Muscle of arm (tissue), 12 donors: ENCODE data around the gene SHC1. TPM values are rescaled to one million over a fixed set of nuclear protein-coding genes. Genes with fewer than 3 reads are reported as not detected.
A peak's percentile ranks its signal among the peaks of the same experiment; 100 is the strongest.
"Not testable (repeated sequence)": the region's sequence is repeated elsewhere in the genome, so short reads cannot be mapped to it uniquely, and the experiment has no call there.

Experiments used
- DNase-seq: peaks from one replicate; pipeline ENCODE4 v3.0.0-alpha.2; 2013
- polyA plus RNA-seq, 12 donors: library from polyadenylated mRNA; unstranded; fragments of 120-200 nt; gene quantifications; one replicate each; pipeline ENCODE4 v1.2.1, GENCODE V29; 2013; ENCODE audit not compliant: insufficient read length in 12 of 12

Gene SHC1
- polyA plus RNA-seq, 12 donors, result 66.6 to 136 (median 92.4) TPM; not detected in 1

DNA sequence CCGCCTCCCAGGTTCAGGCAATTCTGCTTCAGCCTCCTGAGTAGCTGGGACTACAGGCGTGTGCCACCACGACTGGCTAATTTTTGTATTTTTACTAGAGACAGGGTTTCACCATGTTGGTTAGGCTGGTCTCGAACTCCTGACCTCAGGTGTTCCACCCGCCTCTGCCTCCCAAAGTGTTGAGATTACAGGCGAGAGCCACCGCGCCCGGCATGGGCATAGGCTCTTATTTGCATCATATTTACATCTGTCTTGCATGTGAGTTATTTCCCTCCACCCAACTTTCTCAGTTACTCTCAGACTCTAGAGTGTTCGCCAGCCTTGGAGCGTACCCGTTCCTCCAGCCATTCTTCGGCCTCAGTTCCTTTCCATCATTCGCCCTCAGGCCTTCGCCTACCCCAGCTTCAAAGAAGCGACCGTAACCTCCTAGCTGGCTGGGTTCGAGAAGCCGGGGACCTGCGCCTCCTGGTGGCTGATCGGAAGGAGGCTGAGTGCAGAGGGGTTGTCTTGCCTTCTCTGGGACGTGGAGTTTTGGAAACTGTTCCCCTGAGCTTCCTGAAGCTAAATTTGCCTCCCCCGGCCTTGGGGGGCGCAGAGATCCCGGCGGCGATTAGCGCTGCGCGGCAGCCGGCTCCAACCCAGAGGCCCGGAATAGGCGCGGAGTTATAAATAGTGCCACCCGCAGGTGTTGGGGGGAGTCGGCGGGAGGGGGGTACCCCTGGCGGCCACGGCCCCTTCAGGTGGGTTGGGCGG lies 28.4 kb upstream of the SHC1 start:
- peak; percentile 75 for DNase-seq

DNA sequence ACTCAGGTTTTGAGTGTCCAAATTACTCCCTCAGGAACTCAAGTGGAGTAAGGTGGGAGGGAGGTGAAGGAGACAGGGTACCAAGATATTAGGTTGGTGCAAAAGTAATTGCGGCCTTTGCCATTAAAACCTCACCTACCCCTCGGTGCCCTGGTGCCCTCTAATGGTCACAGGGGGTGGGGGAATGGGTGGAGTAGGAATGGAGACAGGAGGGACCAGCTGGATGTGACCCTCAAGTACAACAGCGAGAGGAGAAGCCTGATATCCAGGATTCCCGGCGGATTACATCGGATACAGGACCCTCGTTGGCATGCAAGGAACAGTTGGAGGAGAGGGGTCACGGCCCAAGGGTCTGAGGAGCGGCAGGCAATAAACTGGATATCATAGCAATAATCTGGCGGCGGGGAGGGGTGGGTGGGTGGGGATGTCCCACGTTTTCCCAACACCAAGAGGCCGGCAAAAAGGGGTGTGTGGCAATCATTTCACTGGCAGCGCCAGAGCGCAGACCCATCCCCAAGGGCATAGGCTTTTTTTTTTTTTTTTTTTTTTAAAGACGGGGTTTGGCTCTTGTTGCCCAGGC lies 27.7 kb upstream of the SHC1 start:
- no peak for DNase-seq

DNA sequence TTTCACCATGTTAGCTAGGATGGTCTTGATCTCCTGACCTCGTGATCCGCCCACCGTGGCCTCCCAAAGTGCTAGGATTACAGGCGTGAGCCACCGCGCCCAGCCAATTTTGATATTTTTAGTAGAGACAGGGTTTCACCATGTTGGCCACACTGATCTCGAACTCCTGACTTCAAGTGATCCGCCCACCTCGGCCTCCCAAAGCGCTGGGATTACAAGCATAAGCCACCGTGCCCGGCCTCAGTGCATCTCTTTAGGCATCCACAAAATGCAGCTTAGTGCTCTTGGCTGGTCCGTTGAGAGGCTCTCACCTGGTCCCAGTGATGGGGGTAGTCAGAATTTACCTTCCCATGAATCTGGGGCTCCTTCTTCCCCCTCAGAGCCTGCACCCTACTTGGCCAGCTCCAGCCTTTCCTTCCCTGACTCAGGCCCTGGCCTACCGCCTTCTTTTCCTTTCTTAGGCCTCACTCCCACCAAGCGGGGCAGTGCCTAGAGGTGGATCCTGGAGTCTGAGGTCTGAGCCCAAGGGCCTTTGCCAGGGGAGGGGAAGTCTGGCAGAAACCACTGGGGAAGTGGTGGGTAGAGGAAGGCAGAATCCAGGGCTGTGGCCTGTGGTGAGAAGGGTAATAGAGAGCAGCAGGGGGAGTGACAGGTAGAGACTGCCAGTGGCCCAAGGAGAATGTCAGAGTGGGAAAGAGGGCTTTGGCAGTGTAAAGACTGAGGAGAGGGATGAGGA lies 26.6 kb upstream of the SHC1 start:
- no peak for DNase-seq

DNA sequence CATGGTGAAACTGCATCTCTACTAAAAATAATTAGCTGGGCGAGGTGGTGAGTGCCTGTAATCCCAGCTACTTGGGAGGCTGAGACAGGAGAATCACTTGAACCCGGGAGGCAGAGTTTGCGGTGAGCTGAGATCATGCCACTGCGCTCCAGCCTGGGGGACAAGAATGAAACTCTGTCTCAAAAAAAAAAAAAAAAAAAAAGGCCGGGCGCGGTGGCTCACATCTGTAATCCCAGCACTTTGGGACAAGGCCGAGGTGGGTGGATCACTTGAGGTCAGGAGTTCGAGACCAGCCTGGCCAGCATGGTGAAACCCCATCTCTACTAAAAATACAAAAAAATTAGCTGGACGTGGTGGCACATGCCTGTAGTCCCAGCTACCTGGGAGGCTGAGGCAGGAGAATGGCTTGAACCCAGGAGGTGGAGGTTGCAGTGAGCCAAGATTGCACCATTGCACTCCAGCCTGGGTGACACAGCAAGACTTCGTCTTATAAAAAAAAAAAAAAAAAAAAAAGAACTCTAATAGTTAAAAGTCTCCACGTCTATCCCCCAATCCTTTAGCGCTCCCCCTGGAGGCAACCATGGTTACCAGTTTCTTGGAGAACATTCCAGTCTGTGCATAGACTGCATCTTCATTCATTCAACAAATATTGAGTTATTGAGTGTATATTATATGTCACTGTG lies 24.9 kb upstream of the SHC1 start:
- DNase-seq, result peak; percentile 58

DNA sequence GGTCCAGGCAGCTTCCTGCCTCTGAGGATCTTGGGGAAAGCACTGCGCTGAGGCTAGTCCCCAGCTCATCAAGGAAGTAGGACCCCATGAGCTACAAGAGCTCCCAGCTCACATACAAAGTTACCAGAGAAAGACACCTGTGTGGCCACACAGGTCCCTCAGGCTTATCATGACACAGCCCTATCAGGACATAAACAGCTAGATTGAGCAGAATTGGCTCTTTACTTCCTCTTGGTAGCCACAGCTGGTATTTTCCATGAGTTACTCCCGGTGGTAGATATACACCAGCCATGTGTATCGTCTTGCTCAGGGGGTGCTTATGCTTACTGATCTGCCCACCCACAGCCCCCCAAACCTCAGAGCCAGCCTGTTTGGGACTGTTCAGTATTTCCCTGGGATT lies 24.0 kb upstream of the SHC1 start:
- DNase-seq, result no peak

DNA sequence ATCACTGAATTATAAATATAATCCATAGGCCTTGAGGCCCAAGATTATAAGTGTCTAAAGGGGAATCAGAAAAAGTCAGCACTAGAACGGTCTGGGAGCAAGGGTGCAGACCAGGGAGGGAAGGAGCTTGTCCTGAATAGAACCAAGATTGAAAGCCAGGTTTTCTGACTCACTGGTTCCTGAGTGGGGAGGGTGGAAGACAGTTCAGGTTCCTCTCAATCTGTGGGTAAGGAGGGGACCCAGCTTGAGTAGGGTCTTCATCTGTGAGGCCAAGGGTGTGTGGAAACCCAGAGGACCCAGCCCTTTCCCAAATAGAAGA lies 23.7 kb upstream of the SHC1 start:
- no peak for DNase-seq

DNA sequence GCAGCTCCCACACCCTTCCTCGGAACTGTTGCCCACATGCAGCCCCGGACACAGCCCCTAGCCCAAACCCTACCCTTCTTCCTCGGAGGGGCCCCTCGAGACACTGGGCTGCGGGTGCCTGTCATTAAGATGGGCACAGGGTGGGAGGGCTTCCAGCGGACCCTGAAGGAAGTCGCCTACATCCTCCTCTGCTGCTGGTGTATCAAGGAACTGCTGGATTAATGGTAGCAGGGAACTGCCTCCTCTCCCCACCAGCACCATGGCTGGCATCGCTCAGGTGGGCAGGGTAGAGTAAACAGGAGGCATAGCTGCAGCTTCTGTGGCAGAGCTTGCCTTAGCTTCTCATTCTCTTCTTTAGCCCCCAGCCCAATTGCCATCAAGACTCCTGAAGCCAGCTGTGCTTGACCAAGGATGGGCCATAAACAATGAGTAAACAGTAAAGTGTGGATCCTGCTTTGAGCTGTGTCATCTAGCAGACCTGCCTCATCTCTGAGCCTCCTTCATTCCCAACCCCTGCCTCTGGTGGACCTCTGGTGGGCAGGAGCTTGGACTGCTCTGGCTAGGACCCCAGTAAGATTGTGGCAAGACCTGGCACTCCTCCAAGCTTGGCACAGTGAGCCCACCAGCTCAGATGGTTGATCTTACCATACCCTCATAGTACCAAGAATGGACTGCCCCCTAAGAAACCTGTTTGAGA lies 23.2 kb upstream of the SHC1 start, which contains the start of gene LENEP:
Gene LENEP, plus strand, starts transcription at position 15 of the 697 bp plus-strand sequence. Its CDS starts 22 bp downstream, at position 37.
- no peak for DNase-seq

DNA sequence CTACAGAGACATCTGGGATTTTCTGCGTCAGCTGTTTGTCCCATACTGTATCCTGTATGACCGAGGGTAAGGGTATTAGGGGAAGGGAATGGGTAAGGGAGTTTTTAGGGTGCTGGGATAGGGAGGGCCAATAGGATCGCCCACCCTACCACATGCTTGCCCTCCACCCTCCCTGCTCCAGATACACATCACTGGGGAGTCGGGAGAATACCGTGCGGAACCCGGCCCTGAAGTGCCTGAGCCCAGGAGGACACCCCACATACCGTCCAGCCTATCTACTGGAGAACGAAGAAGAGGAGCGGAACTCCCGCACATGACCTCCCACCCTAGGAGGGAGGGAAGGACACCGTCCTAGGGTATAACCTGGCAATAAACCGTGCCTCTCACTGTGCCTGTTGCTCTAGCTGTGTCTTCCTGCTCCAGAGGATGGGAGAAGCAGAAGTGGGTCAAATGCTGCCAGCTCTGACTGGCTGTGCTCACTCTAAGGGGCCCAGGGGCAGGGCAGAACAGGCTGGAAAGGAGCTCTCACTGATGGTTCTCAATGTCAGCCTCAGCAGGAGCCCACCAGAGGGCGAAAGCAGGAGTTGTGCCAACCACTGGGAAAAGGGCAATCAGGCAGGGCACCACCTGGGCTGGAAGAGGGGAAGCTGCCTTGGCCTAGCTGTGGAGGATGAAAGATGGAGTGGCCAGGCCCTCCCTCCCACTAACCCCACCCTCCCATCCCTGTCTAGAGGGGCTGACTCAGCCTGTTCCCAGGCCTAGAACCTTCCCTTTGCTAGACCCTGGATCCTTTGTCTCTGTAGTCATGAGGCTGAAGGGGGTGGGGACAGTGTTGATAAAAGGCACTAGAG lies 22.4 kb upstream of the SHC1 start:
- no peak for DNase-seq

DNA sequence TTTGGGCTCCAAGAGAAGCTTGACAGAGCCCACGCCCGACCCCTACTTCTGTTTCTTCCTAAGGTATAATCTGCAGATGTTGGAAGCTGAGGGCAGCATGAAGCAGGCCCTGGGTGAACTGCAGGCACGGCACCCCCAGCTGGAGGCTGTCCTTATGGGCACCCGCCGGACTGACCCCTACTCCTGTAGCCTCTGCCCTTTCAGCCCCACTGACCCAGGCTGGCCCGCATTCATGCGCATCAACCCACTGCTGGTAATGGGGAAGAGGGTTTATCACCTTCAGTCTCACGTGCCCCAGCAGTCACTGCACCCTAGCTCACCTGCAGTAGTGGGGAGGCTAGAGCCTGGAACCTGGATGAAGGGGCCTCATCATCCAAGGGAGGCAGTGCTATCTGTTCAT lies 19.7 kb upstream of the SHC1 start:
- no peak for DNase-seq

DNA sequence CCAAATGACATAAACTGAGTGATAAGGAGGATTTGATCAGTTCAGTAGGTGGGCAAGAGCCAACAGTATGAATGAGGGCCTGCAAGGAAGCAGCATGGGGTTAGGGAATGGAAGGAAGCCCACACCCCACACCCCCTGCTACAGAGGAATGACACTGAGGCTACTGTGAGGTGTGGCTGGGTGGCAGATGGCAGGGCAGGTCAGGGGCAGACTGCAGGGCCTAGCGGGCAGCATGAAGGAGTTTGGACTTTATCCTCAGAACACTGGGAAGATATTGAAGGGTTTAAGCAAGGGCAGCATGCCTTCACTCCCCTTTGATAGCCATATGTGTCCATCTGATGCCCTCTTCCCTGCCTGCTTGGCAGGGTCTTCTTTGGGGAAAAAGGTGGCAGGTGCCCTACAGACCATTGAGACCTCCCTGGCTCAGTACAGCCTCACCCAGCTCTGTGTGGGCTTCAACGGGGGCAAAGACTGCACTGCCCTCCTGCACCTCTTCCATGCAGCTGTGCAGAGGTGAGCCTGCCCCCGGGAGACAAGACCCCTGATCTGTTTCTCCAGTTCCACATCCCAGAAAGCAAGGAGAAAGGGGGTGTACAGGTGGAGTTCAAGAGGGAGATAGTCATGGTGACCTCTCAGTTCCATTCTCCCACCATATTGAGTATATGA lies 18.8 kb upstream of the SHC1 start:
- no peak for DNase-seq

DNA sequence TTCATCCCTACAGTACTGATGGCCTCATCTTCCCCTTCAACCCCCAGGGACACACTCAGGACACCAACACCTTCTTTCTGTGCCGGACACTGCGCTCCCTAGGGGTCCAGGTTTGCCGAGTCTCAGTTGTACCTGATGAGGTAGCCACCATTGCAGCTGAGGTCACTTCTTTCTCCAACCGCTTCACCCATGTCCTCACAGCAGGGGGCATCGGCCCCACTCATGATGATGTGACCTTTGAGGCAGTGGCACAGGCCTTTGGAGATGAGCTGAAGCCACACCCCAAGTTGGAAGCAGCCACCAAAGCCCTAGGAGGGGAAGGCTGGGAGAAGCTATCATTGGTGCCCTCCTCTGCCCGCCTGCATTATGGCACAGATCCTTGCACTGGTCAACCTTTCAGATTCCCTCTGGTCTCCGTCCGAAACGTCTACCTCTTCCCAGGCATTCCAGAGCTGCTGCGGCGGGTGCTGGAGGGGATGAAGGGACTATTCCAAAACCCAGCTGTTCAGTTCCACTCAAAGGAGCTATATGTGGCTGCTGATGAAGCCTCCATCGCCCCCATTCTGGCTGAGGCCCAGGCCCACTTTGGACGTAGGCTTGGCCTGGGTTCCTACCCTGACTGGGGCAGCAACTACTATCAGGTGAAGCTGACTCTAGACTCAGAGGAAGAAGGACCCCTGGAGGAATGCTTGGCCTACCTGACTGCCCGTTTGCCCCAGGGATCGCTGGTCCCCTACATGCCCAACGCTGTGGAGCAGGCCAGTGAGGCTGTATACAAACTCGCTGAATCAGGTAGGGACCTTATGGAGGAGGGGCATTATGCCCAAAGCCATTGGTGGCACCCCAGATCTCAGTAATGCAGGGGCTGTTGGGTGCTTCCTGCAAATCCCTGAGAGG lies 17.8 kb upstream of the SHC1 start:
- no peak for DNase-seq

DNA sequence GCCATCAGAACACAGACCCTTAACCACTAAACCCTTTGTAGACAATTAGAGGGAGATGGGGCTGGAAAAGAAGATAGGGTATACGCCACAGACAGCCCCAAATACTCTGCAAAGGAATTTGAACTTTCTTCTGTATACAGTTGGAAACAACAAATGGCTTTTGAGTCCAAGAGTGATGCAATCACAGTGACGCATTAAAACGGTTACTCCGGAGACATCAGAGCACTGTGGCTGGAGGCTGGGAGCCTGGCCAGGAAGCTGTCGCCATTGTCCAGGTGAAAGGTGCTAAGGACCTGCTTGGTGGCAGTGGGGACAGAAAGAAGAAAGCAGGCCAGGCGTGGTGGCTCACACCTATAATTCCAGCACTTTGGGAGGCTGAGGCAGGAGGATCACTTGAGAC lies 16.8 kb upstream of the SHC1 start:
- DNase-seq, result no peak

DNA sequence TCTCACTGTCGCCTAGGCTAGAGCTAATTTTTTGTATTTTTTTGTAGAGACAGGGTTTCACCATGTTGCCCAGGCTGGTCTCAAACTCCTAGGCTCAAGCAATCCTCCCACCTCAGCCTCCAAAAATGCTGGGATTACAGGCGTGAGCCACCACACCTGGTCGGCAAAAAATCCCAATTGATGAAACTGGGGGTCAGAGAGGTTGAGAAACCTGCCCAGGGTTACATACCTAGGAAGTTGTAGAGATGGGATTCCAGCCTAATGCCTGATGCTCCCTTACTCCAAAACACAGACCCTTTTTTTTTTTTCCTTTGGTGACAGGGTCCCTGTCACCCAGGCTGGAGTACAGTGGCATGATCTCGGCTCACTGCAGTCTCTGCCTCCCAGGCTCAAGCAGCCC lies 16.2 kb upstream of the SHC1 start:
- DNase-seq, result not testable (repeated sequence)

DNA sequence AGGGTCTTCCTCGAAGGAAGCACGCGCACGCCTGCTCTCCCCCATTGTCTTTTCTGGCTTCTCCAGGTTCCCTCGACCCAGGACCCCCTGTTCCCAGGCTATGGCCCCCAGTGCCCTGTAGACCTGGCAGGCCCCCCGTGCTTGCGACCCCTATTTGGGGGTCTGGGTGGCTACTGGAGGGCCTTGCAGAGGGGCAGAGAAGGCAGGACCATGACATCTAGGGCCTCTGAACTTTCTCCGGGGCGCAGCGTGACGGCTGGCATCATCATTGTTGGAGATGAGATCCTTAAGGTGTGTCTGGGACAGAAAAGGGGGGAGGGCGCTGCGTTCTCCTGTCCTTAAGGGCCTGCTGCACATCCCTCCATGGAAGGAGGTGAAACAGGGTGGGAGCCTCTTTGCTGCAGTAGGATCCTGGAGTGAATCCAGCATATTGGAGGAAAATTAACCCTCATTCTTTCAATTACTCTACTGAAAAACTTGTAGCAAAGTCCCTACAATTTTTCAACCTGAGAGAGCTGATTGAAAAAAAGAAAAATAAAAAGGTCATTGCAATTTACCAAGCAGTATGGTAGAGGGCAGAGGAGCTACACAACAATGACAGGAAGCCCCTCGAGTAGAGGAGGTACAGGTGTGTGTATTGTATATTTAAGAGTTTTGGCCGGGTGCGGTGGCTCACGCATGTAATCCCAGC lies 13.4 kb upstream of the SHC1 start:
- DNase-seq, result no peak

DNA sequence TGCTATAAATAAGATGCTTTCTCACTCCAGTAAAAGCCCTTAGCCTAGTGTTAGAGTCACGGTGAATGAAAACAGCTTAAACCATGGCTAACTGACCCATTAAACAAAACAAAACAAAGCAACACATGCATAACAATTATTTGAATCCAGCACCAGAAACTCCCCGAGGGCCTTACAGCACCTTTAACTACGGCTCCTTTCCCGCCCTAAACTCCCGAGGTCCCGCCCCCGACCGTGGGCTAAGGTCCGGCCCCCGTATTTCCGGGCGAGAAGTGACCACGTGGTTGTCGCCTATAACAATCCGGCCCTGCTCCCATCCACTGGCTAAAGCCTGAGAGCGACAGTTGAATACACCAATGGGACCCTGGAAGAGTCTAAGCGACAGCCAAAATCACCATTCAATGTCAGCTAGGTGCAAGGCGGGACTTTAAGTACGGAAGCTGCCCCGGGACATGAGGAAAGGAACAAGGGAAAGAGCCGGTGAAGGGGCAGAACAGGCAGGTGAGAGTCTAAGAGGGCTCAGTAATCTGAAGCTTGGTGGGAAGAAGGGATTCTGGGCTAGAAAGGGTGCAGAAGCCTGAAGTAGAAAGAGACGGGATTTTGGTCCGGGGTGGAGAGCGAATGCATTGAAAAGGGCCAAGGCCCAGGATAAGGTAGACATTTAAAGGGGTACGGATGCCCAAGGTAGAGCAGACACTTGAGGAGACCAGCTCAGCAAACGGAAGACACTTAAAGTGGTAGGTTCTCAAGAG lies 12.5 kb upstream of the SHC1 start, which contains the start of gene FLAD1:
Gene FLAD1, plus strand, starts transcription at position 448 of the 752 bp plus-strand sequence. CDS start 351 bp downstream, outside the sequence.
- peak; percentile 99 for DNase-seq

DNA sequence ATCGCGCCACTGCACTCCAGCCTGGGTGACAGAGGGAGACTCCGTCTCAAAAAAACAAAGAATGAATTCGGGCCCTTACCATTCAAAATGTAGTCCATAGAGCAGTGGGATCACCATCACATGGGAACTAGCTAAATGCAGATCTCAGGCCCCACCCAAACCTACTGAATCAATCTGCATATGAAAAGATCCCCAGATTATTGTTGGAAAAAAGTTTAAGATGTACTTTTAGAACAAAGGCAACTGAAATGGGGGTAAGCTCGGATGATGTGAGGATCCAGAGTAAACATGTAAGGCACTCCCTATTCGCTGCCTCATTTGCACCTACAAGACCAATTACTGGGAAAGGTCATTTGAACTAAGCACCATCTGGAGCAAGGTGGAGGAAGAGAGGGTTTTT lies 11.8 kb upstream of the SHC1 start:
- no peak for DNase-seq

DNA sequence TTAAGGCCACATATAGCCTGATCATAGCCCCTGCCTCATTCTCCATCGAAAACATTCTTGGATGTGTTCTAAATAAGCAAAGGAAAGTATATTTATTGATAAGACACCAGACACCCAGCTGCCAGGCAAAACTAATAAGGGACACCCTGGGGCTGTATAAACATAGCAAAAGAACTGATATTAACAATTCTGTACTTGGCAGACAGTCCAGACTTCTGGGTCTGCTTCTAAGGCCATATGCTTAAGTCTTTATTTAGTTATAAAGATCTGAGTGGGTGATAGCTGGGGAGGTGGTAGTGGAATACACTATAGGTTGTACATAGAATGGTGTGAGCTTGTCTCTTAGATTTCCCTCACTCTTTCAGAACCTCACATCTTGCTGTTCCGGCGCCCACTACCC lies 7.8 kb upstream of the SHC1 start:
- no peak for DNase-seq

DNA sequence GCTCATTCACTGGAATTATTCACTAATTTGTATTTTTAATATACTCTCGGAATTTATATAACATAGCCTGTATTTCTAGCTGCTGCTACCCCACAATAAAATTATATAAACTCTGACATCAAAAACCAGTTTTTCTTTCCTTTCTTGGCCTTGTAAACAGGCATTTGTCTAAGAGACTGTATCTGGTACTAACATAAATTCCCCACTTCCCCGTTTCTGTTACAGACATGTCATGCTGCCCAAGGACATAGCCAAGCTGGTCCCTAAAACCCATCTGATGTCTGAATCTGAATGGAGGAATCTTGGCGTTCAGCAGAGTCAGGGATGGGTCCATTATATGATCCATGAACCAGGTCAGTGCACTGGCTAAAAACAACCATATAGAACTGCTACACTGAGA lies 7.2 kb upstream of the SHC1 start:
- not testable (repeated sequence) for DNase-seq
